ENCODE measurements around the gene CGB8. TPM values are rescaled to one million over a fixed set of nuclear protein-coding genes. Genes with fewer than 3 reads are reported as not detected.
A peak's percentile ranks its signal among the peaks of the same experiment; 100 is the strongest.

Gene CGB8
- total and polyA plus RNA-seq, 10 of the 15 experiments (the other 5 are each of a cell fraction or from before 2014, with no cell fraction given) = not detected

- peaks cover 4% of the 10 kb centered on the region; the same call in 1 of the 2 replicates for H3K4me1 ChIP-seq (ENCODE audit: control insufficient read depth, insufficient read depth, low read length)
- peak within 1 kb of the TSS; percentile 87 for H3K27ac ChIP-seq (ENCODE audit: control insufficient read depth, insufficient read depth)
- ChIA-PET RAD21 (ENCODE audit: unreplicated experiment) (interaction anchor here (1.2 kb wide), 1 partner anchor 114 kb away, joined by 3 read pairs; no protein-coding TSS in a partner anchor), POLR2A (no interaction called here), CTCF (interaction anchor here (4.7 kb wide), 1 partner anchor 12 kb away, joined by 35 read pairs; no protein-coding TSS in a partner anchor), SMC1A (ENCODE audit: uncharacterized antibody, unreplicated experiment) (no interaction called here)
- peak; percentile 94 for DNase-seq (ENCODE audit: low read depth, low spot score)
- in situ Hi-C loops (cut with MboI) = no loop called here
- H2AFZ ChIP-seq (ENCODE audit: control insufficient read depth, low read depth, low read length) = peak within 1 kb of the TSS; percentile 87
- peaks cover 39% of the 10 kb centered on the region for H3K79me2 ChIP-seq (ENCODE audit: control insufficient read depth, insufficient read depth, low read length)
- peaks cover 6 to 15% of the 10 kb centered on the region in 2 experiments for H3K36me3 ChIP-seq (ENCODE audit: control insufficient read depth in 2 of 2, insufficient read depth in 2 of 2, low read length in 1 of 2)
- H3K4me2 ChIP-seq (ENCODE audit: control insufficient read depth, insufficient read depth) = peak within 1 kb of the TSS; percentile 80
- peak within 1 kb of the TSS; percentile 90 for H3K9ac ChIP-seq (ENCODE audit: control insufficient read depth, insufficient read depth, low read length)
- BruUV-seq (replicated peaks) = no TSS peak
- H3K9me3 ChIP-seq (replicated peaks; ENCODE audit: control insufficient read depth, insufficient read depth, low read length) = no peaks in the 10 kb centered on the region; the same call in 2 of the 3 replicates
- H3K27me3 ChIP-seq (replicated peaks in 1 of 2; ENCODE audit: control insufficient read depth in 2 of 2, insufficient read depth in 2 of 2, low read length in 1 of 2) = no peaks in the 10 kb centered on the region
- ATAC-seq = peak; percentile 97
- WGBS (ENCODE audit: insufficient coverage, insufficient replicate concordance, low lambda C conversion rate, missing lambda C conversion rate) = 1% methylated on average over 85 of the region's 89 CpGs
- 0 out of 2 replicates have a peak, but pooled peaks cover 4% of the 10 kb centered on the region for H4K20me1 ChIP-seq (ENCODE audit: control insufficient read depth, insufficient read depth)
- peak; percentile 95 for FAIRE-seq
- peak within 1 kb of the TSS; percentile 89 for H3K4me3 ChIP-seq
- intact Hi-C loops (cut with micrococcal nuclease; ENCODE audit: unreplicated experiment) = no loop called here
- no peak for TF ChIP-seq SMC3 (IDR thresholded peaks at IDR 0.05; ENCODE audit: borderline replicate concordance, low read length)
- TF ChIP-seq, protein P1, sequence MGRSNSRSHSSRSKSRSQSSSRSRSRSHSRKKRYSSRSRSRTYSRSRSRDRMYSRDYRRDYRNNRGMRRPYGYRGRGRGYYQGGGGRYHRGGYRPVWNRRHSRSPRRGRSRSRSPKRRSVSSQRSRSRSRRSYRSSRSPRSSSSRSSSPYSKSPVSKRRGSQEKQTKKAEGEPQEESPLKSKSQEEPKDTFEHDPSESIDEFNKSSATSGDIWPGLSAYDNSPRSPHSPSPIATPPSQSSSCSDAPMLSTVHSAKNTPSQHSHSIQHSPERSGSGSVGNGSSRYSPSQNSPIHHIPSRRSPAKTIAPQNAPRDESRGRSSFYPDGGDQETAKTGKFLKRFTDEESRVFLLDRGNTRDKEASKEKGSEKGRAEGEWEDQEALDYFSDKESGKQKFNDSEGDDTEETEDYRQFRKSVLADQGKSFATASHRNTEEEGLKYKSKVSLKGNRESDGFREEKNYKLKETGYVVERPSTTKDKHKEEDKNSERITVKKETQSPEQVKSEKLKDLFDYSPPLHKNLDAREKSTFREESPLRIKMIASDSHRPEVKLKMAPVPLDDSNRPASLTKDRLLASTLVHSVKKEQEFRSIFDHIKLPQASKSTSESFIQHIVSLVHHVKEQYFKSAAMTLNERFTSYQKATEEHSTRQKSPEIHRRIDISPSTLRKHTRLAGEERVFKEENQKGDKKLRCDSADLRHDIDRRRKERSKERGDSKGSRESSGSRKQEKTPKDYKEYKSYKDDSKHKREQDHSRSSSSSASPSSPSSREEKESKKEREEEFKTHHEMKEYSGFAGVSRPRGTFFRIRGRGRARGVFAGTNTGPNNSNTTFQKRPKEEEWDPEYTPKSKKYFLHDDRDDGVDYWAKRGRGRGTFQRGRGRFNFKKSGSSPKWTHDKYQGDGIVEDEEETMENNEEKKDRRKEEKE (IDR thresholded peaks at IDR 0.05) = no peak; the same call in 1 of the 2 replicates
- TF ChIP-seq MEF2A (IDR thresholded peaks at IDR 0.05; ENCODE audit: insufficient read depth, low read depth, low read length) = no peak
- TF ChIP-seq ZNF24 (IDR thresholded peaks at IDR 0.05) = no peak
- peak; percentile 80 for TF ChIP-seq RUNX3 (IDR thresholded peaks at IDR 0.05; ENCODE audit: low read length)
- peak; percentile 94 for TF ChIP-seq MYC (IDR thresholded peaks at IDR 0.05; ENCODE audit: insufficient read depth, insufficient read length, insufficient replicate concordance, low read length, severe bottlenecking)
- TF ChIP-seq YY1 (IDR thresholded peaks at IDR 0.05; ENCODE audit: low read depth, low read length) = peak; percentile 66; the same call in 1 of the 2 replicates
- no peak for TF ChIP-seq SPI1 (IDR thresholded peaks at IDR 0.05; ENCODE audit: borderline replicate concordance, insufficient read depth, low read depth, low read length)
- peak; percentile 46 for TF ChIP-seq CREM (IDR thresholded peaks at IDR 0.05; ENCODE audit: low read depth)
- TF ChIP-seq BMI1 (IDR thresholded peaks at IDR 0.05; ENCODE audit: borderline replicate concordance) = no peak
- no peak for TF ChIP-seq BCL11A (IDR thresholded peaks at IDR 0.05; ENCODE audit: low read depth, low read length)
- peak; percentile 52; the same call in 1 of the 2 replicates for TF ChIP-seq NR2F1 (conservative IDR thresholded peaks at IDR 0.05)
- TF ChIP-seq, protein P2, sequence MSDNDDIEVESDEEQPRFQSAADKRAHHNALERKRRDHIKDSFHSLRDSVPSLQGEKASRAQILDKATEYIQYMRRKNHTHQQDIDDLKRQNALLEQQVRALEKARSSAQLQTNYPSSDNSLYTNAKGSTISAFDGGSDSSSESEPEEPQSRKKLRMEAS (IDR thresholded peaks at IDR 0.05; ENCODE audit: low read depth, low read length) = peak; percentile 57; the same call in 1 of the 2 replicates
- TF ChIP-seq USF1 (IDR thresholded peaks at IDR 0.05; ENCODE audit: borderline replicate concordance, extremely low read length, insufficient read depth, low read depth, low read length) = no peak
- peak; percentile 82 for TF ChIP-seq CBFB (IDR thresholded peaks at IDR 0.05; ENCODE audit: low read depth)
- TF ChIP-seq PAX8 (IDR thresholded peaks at IDR 0.05) = no peak
- no peak for TF ChIP-seq SIX5 (IDR thresholded peaks at IDR 0.05; ENCODE audit: low read depth, low read length, severe bottlenecking)
- TF ChIP-seq KAT2A (conservative IDR thresholded peaks at IDR 0.05; ENCODE audit: control insufficient read depth, low read depth, low read length) = no peak
- TF ChIP-seq TARDBP (IDR thresholded peaks at IDR 0.05; ENCODE audit: borderline replicate concordance) = peak; percentile 22
- no peak for TF ChIP-seq RAD21 (IDR thresholded peaks at IDR 0.05; ENCODE audit: insufficient read depth, low read depth, low read length)
Measured at GRCh38 chr19:49085020-49085867, 36.3 kb upstream of the CGB8 start, which contains the start of gene SNRNP70. SNRNP70 (plus strand) TSS chr19:49085451; CDS start chr19:49086415, 964 bp downstream.

All from GM12878 (cell line).